ENCODE measurements around the gene TTC22. TPM values are rescaled to one million over a fixed set of nuclear protein-coding genes. Genes with fewer than 3 reads are reported as not detected.

The TTC22 gene
- total RNA-seq (10 to 100 TPM in 3 of 5 donors, 1 to 10 TPM in 2; 6.7 to 65.2 (median 27.4) TPM), polyA plus RNA-seq (10 to 100 TPM in 2 of 3 donors, 1 to 10 TPM in 1; 4.2 to 26.1 (median 17.2) TPM)
- long read RNA-seq, donor 1, partial matches to known transcripts: 0 of 1 reads
- long read RNA-seq, donor 1, other reads (novel, unspliced or antisense): 0 of 1 reads
- long read RNA-seq, donor 2, partial matches to known transcripts: 0 of 2 reads
- long read RNA-seq, donor 2, other reads (novel, unspliced or antisense): 0 of 2 reads
- long read RNA-seq, donor 3, partial matches to known transcripts: 0 of 1 reads
- long read RNA-seq, donor 3, other reads (novel, unspliced or antisense): 0 of 1 reads
- long read RNA-seq, donor 4: 0 reads
- long read RNA-seq, donor 5, partial matches to known transcripts: 0 of 1 reads
- long read RNA-seq, donor 5, other reads (novel, unspliced or antisense): 0 of 1 reads
- long read RNA-seq, donor 6: 0 reads
- long read RNA-seq, donor 7: 0 reads
- long read RNA-seq, donor 8, partial matches to known transcripts: 0 of 1 reads
- long read RNA-seq, donor 8, other reads (novel, unspliced or antisense): 0 of 1 reads
- long read RNA-seq, donor 9: 0 reads
- long read RNA-seq, donor 10, partial matches to known transcripts: 0 of 1 reads
- long read RNA-seq, donor 10, other reads (novel, unspliced or antisense): 0 of 1 reads

- intact Hi-C loops (cut with DNase I; ENCODE audit: low total_unique reads): no loop called here
- peak within 1 kb of the TSS; percentile 80 to 89 (median 86) for H3K27ac ChIP-seq
Measured at GRCh38 chr1:54800899-54801759, at the start of gene TTC22. TSS of gene TTC22 (minus strand) at chr1:54801323. CDS start at chr1:54801163, 160 bp downstream.

GRCh38 chr1:54850737-54851136 lies 49.6 kb upstream of the TTC22 start:
- no peaks in the 10 kb centered on the region for H3K27me3 ChIP-seq
- TF ChIP-seq POLR2AphosphoS5 (IDR thresholded peaks at IDR 0.05) (peak in 1 of 3 donors; percentile 35), POLR2A (IDR thresholded peaks at IDR 0.05) (no peak)
- no peak for DNase-seq
- intact Hi-C loops (cut with DNase I; ENCODE audit: low total_unique reads): no loop called here
- no peak overlapping the region for H3K4me3 ChIP-seq
- H3K36me3 ChIP-seq: peaks cover 35 to 73% (median 72%) of the 10 kb centered on the region in 4 donors
- 74 to 89% (median 84%) methylated on average over 9 of the region's 9 CpGs for WGBS, 5 donors
- H3K4me1 ChIP-seq: peaks cover 0 to 13% (median 4%) of the 10 kb centered on the region in 4 donors
- H3K9me3 ChIP-seq: no peaks in the 10 kb centered on the region
- peak overlapping the region in 2 of 5 donors; percentile 34 to 38 for H3K27ac ChIP-seq

More at GRCh38 chr1:54800899-54801759, at the start of gene TTC22:
- Histone ChIP-seq H3K4me3 (peak within 1 kb of the TSS; percentile 52 to 63 (median 58)), H3K27me3 (peaks cover 0 to 26% (median 8%) of the 10 kb centered on the region in 3 donors), H3K36me3 (no peaks in the 10 kb centered on the region), H3K4me1 (peaks cover 15 to 70% (median 35%) of the 10 kb centered on the region in 4 donors), H3K9me3 (no peaks in the 10 kb centered on the region)
- 2 to 10% (median 3%) methylated on average over 15 to 58 of the region's 58 CpGs for WGBS, 5 donors
- peak; percentile 83 to 91 for DNase-seq
- TF ChIP-seq POLR2A (IDR thresholded peaks at IDR 0.05) (no peak), POLR2AphosphoS5 (IDR thresholded peaks at IDR 0.05) (peak in 2 of 3 donors; percentile 12 to 27), CTCF (IDR thresholded peaks at IDR 0.05) (peak in 5 of 7 experiments; percentile 46 to 65 (median 57))

- Histone ChIP-seq H3K4me1 (peaks cover 0 to 13% (median 4%) of the 10 kb centered on the region in 4 donors), H3K27me3 (no peaks in the 10 kb centered on the region), H3K4me3 (no peak overlapping the region), H3K9me3 (no peaks in the 10 kb centered on the region), H3K36me3 (peaks cover 35 to 69% (median 68%) of the 10 kb centered on the region in 4 donors), H3K27ac (peak overlapping the region in 2 of 5 donors; percentile 31 to 34)
- 64 to 87% (median 74%) methylated on average over 5 of the region's 5 CpGs for WGBS, 5 donors
- DNase-seq: no peak
- intact Hi-C loops (cut with DNase I; ENCODE audit: low total_unique reads): no loop called here
- TF ChIP-seq CTCF (IDR thresholded peaks at IDR 0.05): no peak
- no peak for TF ChIP-seq POLR2A (IDR thresholded peaks at IDR 0.05)
- TF ChIP-seq EP300 (IDR thresholded peaks at IDR 0.05): no peak
- TF ChIP-seq POLR2AphosphoS5 (IDR thresholded peaks at IDR 0.05): no peak
Measured at GRCh38 chr1:54850069-54850730, 49.1 kb upstream of the TTC22 start.

- no peaks in the 10 kb centered on the region for H3K27me3 ChIP-seq
- WGBS, 5 donors: 84 to 97% (median 95%) methylated on average over 6 of the region's 6 CpGs
- H3K4me1 ChIP-seq: peaks cover 0 to 13% (median 4%) of the 10 kb centered on the region in 4 donors
- no peak for TF ChIP-seq CTCF (IDR thresholded peaks at IDR 0.05)
- no peak overlapping the region for H3K4me3 ChIP-seq
- peak overlapping the region in 1 of 5 donors; percentile 34 for H3K27ac ChIP-seq
- no peak for DNase-seq
- intact Hi-C loops (cut with DNase I; ENCODE audit: low total_unique reads): no loop called here
- H3K9me3 ChIP-seq: no peaks in the 10 kb centered on the region
- H3K36me3 ChIP-seq: peaks cover 35 to 64% (median 63%) of the 10 kb centered on the region in 4 donors
Measured at GRCh38 chr1:54849219-54850068, 48.3 kb upstream of the TTC22 start.
